HCT116 (cell line): Measurements from ENCODE around the gene TRPM1. TPM values are rescaled to one million over a fixed set of nuclear protein-coding genes. Genes with fewer than 3 reads are reported as not detected.

Experiments
- ATAC-seq: fragments of 200-7000 bp; cut with Tn5 transposase; 2 replicates; pipeline ENCODE4 v1.9.1; 2020; ENCODE audit warnings: mild to moderate bottlenecking, moderate library complexity
- BruUV-seq: library from RNA; stranded (reverse); fragments of 400-500 nt; replicated peaks from 2 replicates; lab custom pipeline; 2021; lab: Mats Ljungman, UMichigan
- CTCF ChIA-PET: fragments of 300-600 bp; sonication (Branson Sonifier 250); formaldehyde crosslinking; loops from one replicate; lab custom pipeline; 2021; ENCODE audit warnings: antibody characterized with exemption; lab: Charles Lee
- POLR2A ChIA-PET: fragments of 300-600, 350-600 bp; sonication (Branson Sonifier 250); formaldehyde crosslinking; loops from one replicate; lab custom pipeline; 2021; ENCODE audit warnings: antibody characterized with exemption; lab: Charles Lee
- RAD21 ChIA-PET, 2 experiments: fragments of 300-600 bp; sonication (Branson Sonifier 250); formaldehyde crosslinking; loops; one replicate each; lab custom pipeline; 2023; ENCODE audit warnings: low total read pairs in 2 of 2; ENCODE audit not compliant: uncharacterized antibody in 2 of 2, unreplicated experiment in 2 of 2, low non-redundant PET in 1 of 2; lab: Charles Lee
- DNase-seq: peaks from one replicate; pipeline ENCODE4 v3.0.0-alpha.2; 2010; ENCODE audit warnings: low read depth, low spot score
- H2AFZ ChIP-seq: fragments of 200-600 bp; shearing (Covaris generic), sonication (generic); 2 replicates; pipeline ENCODE4 v1.6.1; 2017; ENCODE audit warnings: low read depth, mixed run types, mixed read lengths, antibody characterized with exemption, low read length; ENCODE audit not compliant: poor library complexity, severe bottlenecking
- H3K27ac ChIP-seq: 2 replicates; pipeline ENCODE4 v1.5.1; 2012; ENCODE audit warnings: low read depth, low read length
- H3K27me3 ChIP-seq: fragments of 200-600 bp; sonication (generic); 2 replicates; pipeline ENCODE4 v1.6.1; 2016; ENCODE audit warnings: mixed run types, low read length, mixed read lengths; ENCODE audit not compliant: insufficient read depth
- H3K36me3 ChIP-seq, 2 experiments: fragments of 200-500 bp in 1 of 2; fragments of 200-600 bp in 1 of 2; sonication (Bioruptor generic) in 1 of 2; sonication (generic) in 1 of 2; 2 replicates each; pipeline versions ENCODE4 v1.5.1 to v1.6.1; 2014 to 2016; ENCODE audit warnings: low read length in 2 of 2, inconsistent platforms in 1 of 2, mixed read lengths in 1 of 2, mixed run types in 1 of 2; ENCODE audit not compliant: insufficient read depth in 2 of 2, control insufficient read depth in 1 of 2
- H3K4me1 ChIP-seq, 2 experiments: fragments of 200-600 bp in 1 of 2; sonication (generic) in 1 of 2; 2 replicates each; pipeline versions ENCODE4 v1.5.1 to v1.6.1; 2012 to 2017; ENCODE audit warnings: low read length in 2 of 2, inconsistent platforms in 1 of 2, mild to moderate bottlenecking in 1 of 2, mixed read lengths in 1 of 2, mixed run types in 1 of 2, moderate library complexity in 1 of 2; ENCODE audit not compliant: insufficient read depth in 2 of 2, control insufficient read depth in 1 of 2
- H3K4me2 ChIP-seq: fragments of 200-600 bp; sonication (generic); 2 replicates; pipeline ENCODE4 v1.6.1; 2017; ENCODE audit warnings: mixed run types, low read length, mixed read lengths
- H3K4me3 ChIP-seq, 2 experiments: fragments of 200-600 bp in 1 of 2; sonication (generic) in 1 of 2; replicated peaks in 1 of 2; 2 replicates each; pipeline ENCODE4 v1.5.1; 2011 to 2016; ENCODE audit warnings: low read length in 2 of 2, control low read depth in 1 of 2, low read depth in 1 of 2, mild to moderate bottlenecking in 1 of 2, mixed read lengths in 1 of 2, mixed run types in 1 of 2
- H3K79me2 ChIP-seq: fragments of 200-600 bp; sonication (generic); 2 replicates; pipeline ENCODE4 v1.6.1; 2017; ENCODE audit warnings: mild to moderate bottlenecking, mixed run types, low read length, moderate library complexity, mixed read lengths; ENCODE audit not compliant: insufficient read depth
- H3K9ac ChIP-seq: fragments of 200-600 bp; sonication (generic); 2 replicates; pipeline ENCODE4 v1.6.1; 2016; ENCODE audit warnings: low read length, mixed read lengths
- H3K9me2 ChIP-seq: fragments of 200-600 bp; sonication (generic), shearing (Covaris generic); 2 replicates; pipeline ENCODE4 v1.6.1; 2017; ENCODE audit warnings: mixed run types, mild to moderate bottlenecking, moderate library complexity; ENCODE audit not compliant: insufficient read depth
- H3K9me3 ChIP-seq, 2 experiments: fragments of 200-500 bp in 1 of 2; fragments of 200-600 bp in 1 of 2; sonication (Bioruptor generic) in 1 of 2; sonication (generic) in 1 of 2; 2 replicates each; pipeline ENCODE4 v1.6.1; 2014 to 2017; ENCODE audit warnings: low read length in 2 of 2, mixed read lengths in 2 of 2, inconsistent platforms in 1 of 2, low read depth in 1 of 2, mild to moderate bottlenecking in 1 of 2, mixed run types in 1 of 2, moderate library complexity in 1 of 2; ENCODE audit not compliant: control insufficient read depth in 1 of 2, insufficient read depth in 1 of 2
- H4K20me1 ChIP-seq: fragments of 200-600 bp; sonication (generic), shearing (Covaris generic); 2 replicates; pipeline ENCODE4 v1.6.1; 2017; ENCODE audit warnings: mixed run types, mild to moderate bottlenecking, moderate library complexity; ENCODE audit not compliant: insufficient read depth
- FOSL1 ChIP-seq: IDR thresholded peaks from 2 replicates; pipeline ENCODE4 v1.6.1; 2012; ENCODE audit warnings: low read depth
- POLR2AphosphoS5 ChIP-seq: IDR thresholded peaks from 2 replicates; pipeline ENCODE4 v1.6.1; 2011; ENCODE audit warnings: mild to moderate bottlenecking, low read depth, low read length, moderate library complexity
- RAD21 ChIP-seq: IDR thresholded peaks from 2 replicates; pipeline ENCODE4 v1.6.1; 2012; ENCODE audit warnings: low read depth, mild to moderate bottlenecking
- SP1 ChIP-seq: IDR thresholded peaks from 2 replicates; pipeline ENCODE4 v1.6.1; 2012; ENCODE audit warnings: low read depth
- TCF7L2 ChIP-seq: IDR thresholded peaks from 2 replicates; pipeline ENCODE4 v1.7.0; 2011; ENCODE audit warnings: borderline replicate concordance, inconsistent platforms; ENCODE audit not compliant: insufficient read depth, insufficient read length; ENCODE audit errors: extremely low read depth
- ZFX ChIP-seq: fragments of 450-650 bp; IDR thresholded peaks from 2 replicates; pipeline ENCODE4 v1.6.1; 2017
- intact Hi-C: fragments of 100-400 bp; cut with micrococcal nuclease; formaldehyde crosslinking; loops from 2 replicates; pipeline ENCODE4 v1.10.0; 2022
- total RNA-seq: library from RNA; stranded (reverse); gene quantifications from one replicate; pipeline ENCODE4 v1.2.1, GENCODE V29; 2021; ENCODE audit not compliant: unreplicated experiment
- TF ChIP-seq, protein P1 (sequence below), 3 experiments: fragments of 200-600 bp in 1 of 3; sonication (generic) in 1 of 3; IDR thresholded peaks in 2 of 3; conservative IDR thresholded peaks in 1 of 3; 2 replicates each; pipeline ENCODE4 v1.5.1; 2012 to 2017; ENCODE audit warnings: low read depth in 2 of 3, low read length in 2 of 3, antibody characterized with exemption in 1 of 3, borderline replicate concordance in 1 of 3, control low read depth in 1 of 3, mild to moderate bottlenecking in 1 of 3, mixed read lengths in 1 of 3, mixed run types in 1 of 3, moderate library complexity in 1 of 3; ENCODE audit not compliant: insufficient read depth in 1 of 3
- TF ChIP-seq, protein P2 (sequence below): IDR thresholded peaks from 2 replicates; pipeline ENCODE4 v1.6.1; 2012

TRPM1 gene
- total RNA-seq, 1 experiment from 2014 or later = not detected

DNA sequence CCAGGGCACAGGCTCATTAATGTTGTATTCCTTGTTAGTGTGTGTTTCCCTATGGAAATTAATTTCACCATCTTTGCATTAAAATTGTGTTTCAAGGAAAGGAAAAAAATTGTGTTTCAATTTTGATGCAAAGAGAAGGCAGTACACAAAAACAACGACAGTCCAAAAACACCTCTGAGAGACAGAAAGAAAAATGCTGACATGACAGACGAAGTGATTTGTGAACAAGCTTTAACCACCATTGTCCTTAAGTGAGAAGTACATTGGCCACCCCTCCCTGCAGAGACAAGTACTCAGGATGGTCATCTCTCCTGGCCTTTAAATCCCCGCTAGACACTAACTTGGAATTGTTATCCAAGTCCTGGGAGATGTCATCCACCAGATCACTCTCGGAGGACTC lies 59.9 kb downstream of the TRPM1 start:
- POLR2A ChIA-PET = no interaction called here
- no peaks in the 10 kb centered on the region for H3K27me3 ChIP-seq

DNA sequence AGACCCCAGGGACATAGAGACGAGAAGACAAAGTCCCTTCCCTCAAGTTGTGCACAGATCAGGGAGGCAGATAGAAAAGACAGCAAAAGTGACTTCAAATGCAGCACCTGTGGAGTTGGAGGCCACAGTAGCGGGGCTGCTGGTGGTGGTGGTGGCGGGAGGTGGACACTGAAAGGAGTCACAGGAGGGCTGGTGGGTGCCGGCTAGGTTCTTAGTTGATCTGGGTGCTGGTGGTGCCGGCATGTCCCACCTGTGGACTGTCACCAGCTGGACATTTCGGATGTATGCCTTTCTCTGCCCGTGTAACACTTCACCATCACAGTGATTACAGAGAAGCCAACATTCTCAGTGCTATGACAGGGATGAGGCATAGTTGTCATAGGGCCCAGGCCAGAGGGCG lies 60.9 kb downstream of the TRPM1 start:
- Histone ChIP-seq H3K27me3 (no peaks in the 10 kb centered on the region), H4K20me1 (no peaks in the 10 kb centered on the region), H3K4me2 (no peak overlapping the region), H3K9me3 (no peaks in the 10 kb centered on the region), H3K79me2 (no peaks in the 10 kb centered on the region), H3K4me1 (no peaks in the 10 kb centered on the region), H3K9me2 (no peaks in the 10 kb centered on the region), H3K4me3 (no peak overlapping the region), H3K27ac (no peak overlapping the region), H3K36me3 (no peaks in the 10 kb centered on the region), H2AFZ (no peak overlapping the region), H3K9ac (no peak overlapping the region)
- ChIA-PET POLR2A (no interaction called here), RAD21 (interaction anchor here in 1 of 2 experiments (0.6 kb wide), 1 partner anchor 1366 kb away, joined by 3 read pairs; no protein-coding TSS in a partner anchor), CTCF (no interaction called here)
- DNase-seq (no peak), ATAC-seq (no peak)
- BruUV-seq = no TSS peak
- TF ChIP-seq SP1 (no peak), POLR2AphosphoS5 (no peak)
- intact Hi-C loops = no loop called here

More for the DNA sequence above, 59.9 kb downstream of the TRPM1 start:
- no peak overlapping the region for H3K9ac ChIP-seq
- ATAC-seq (no peak), DNase-seq (no peak)
- CTCF ChIA-PET = no interaction called here
- BruUV-seq = no TSS peak
- no peaks in the 10 kb centered on the region for H3K79me2 ChIP-seq
- no peaks in the 10 kb centered on the region for H3K36me3 ChIP-seq
- H3K4me1 ChIP-seq = no peaks in the 10 kb centered on the region
- no peak overlapping the region for H3K4me2 ChIP-seq
- intact Hi-C loops = no loop called here
- RAD21 ChIA-PET = no interaction called here
- TF ChIP-seq ZFX (no peak), FOSL1 (no peak), TCF7L2 (no peak), RAD21 (no peak)
- TF ChIP-seq, protein P1, sequence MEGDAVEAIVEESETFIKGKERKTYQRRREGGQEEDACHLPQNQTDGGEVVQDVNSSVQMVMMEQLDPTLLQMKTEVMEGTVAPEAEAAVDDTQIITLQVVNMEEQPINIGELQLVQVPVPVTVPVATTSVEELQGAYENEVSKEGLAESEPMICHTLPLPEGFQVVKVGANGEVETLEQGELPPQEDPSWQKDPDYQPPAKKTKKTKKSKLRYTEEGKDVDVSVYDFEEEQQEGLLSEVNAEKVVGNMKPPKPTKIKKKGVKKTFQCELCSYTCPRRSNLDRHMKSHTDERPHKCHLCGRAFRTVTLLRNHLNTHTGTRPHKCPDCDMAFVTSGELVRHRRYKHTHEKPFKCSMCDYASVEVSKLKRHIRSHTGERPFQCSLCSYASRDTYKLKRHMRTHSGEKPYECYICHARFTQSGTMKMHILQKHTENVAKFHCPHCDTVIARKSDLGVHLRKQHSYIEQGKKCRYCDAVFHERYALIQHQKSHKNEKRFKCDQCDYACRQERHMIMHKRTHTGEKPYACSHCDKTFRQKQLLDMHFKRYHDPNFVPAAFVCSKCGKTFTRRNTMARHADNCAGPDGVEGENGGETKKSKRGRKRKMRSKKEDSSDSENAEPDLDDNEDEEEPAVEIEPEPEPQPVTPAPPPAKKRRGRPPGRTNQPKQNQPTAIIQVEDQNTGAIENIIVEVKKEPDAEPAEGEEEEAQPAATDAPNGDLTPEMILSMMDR (IDR thresholded peaks at IDR 0.05 in 2 of 3, conservative IDR thresholded peaks at IDR 0.05 in 1 of 3; ENCODE audit: borderline replicate concordance in 1 of 3, insufficient read depth in 1 of 3, low read depth in 2 of 3, low read length in 2 of 3) = no peak
- TF ChIP-seq, protein P2, sequence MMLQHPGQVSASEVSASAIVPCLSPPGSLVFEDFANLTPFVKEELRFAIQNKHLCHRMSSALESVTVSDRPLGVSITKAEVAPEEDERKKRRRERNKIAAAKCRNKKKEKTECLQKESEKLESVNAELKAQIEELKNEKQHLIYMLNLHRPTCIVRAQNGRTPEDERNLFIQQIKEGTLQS = no peak
- no peak overlapping the region for H3K4me3 ChIP-seq
- no peaks in the 10 kb centered on the region for H4K20me1 ChIP-seq
- H2AFZ ChIP-seq = no peak overlapping the region
- H3K9me2 ChIP-seq = no peaks in the 10 kb centered on the region
- no peaks in the 10 kb centered on the region for H3K9me3 ChIP-seq
- no peak overlapping the region for H3K27ac ChIP-seq
